ENCODE measurements around the gene UBE2V1.
"Not testable (repeated sequence)": the region's sequence is repeated elsewhere in the genome, so short reads cannot be mapped to it uniquely, and the experiment has no call there.

UBE2V1 gene

DNA sequence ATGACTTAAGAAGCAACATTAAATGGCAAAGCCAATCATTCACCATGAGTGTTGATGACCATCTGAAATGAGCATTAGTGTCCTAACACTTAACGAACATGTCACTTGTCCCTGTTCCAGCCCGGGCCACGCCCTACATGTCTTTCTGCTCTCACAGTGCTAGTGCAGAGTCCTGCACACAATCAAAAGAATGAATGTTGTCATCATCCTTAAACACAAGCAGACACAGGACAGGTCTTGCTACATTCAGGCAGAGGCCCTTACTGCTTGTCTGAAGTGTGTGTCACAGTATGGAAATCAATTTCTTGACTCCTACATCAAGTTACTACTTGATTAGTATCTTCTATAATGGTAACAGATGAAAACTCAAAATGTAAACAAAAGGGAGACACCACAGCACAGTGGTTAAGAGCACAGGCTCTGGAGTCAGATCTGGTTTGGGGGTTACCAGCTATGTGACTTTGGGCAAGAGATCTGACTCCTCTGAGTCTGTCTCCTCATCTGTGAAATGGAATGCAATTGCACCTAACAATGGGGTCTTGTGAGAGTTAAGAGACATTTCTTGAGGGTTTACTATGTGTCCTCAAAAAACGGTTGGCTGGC lies 17.4 kb downstream of the UBE2V1 start:
- no peak for DNase-seq (ENCODE audit: low read depth)

DNA sequence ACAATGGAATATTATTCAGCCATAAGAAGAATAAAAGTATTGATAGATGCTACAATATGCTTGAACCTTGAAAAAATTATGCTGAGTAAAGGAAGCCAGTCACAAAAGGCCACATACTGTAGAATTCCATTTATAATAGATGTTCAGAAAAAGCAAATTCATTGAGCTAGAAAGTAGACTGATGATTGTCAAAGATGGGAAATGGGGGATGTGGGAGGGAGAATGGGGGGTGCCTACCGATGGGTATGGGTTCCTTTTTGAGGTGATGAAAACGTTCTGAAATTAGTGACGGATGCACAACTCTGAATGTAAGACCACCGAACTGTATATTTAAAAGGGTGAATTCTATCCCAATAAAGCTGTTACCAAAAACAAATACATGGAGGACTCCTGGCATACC lies 18.4 kb downstream of the UBE2V1 start:
- DNase-seq (ENCODE audit: low read depth), result no peak

DNA sequence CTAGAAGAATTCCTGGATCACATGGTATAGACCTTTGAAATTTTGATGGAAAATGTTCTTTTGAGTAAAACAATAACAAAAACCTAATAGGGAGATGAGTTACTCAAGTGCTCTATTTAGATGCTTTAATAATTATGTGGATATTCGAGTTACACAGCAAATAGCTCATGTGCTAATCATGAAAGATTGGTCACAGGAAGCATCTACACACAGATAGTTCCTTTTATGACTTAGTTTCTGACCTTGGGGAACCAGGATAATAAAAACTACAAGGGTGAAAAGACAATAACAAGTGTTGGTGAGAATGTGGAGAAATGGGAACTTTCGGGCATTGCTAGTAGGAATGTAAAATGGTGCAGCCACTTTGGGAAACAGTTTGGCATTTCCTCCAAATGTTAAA lies 19.7 kb downstream of the UBE2V1 start:
- no peak for DNase-seq (ENCODE audit: low read depth)

DNA sequence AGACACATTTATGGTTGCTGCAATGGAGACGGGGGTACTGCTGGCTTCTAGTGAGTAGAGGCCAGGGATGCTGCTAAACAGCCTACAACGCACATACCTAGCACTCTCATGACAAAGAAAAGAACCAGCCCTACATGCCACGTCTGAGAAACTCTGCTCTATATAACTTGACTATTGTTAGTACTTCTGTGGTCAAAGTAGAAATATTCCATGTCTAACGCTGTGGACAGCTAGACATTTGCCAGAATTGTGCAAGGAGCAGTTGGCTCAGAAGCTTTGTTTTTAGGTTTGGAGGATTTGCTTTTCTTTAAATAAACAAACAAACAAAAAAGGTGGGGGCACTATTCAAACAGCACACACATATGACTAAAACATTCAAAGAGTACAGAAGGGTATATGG lies 20.5 kb downstream of the UBE2V1 start:
- DNase-seq (ENCODE audit: low read depth), result no peak

DNA sequence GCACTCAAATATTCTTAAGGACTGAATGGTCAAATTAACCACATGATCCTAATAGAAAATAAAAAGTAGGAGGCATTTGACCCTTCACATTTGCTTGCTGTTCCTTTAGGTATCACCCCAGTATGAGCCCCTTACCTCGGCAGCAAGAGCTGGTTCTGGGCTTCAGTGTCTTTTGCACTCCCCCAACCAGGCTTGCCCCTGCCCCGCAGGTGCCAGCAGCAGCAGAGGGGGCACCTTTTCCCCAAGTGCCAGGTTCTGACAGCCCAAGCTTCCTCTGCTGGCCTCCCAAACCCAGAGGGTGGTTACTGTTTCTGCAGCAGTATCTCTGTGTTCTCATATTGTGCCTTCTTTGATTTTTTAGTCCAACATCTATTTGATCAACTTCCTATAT lies 23.2 kb downstream of the UBE2V1 start:
- no peak for DNase-seq (ENCODE audit: low read depth)

DNA sequence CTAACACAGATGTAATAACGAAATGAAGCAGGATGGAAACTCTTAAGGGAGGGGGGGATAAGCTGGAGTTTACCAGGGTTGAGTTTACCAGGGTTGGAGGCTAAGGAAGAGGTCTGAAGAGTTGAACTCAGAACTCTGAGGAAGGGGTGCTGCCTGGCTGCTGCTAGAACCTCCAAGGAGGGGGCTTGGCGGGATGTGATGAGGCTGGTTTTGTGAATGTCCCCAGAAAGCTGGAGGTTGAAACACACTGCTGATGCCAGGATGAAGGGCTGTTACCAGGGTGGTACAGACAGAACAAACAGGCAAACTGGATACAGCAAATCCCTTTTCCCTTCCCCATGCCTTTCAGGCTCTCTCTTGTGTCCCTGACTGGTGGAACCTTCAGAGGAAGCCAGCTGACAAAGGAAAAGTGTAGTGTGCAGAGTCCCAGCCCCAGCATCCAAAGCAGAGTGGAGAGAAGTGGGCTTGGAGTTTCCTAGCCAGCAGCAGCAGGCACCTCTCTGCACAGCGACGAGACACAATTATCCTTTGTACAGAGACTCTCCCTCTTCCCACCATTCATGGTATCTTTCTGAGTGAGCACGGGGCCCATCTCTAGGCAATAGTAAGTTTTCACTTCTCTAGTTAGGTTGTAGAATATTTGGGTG lies 23.7 kb downstream of the UBE2V1 start:
- no peak for DNase-seq (ENCODE audit: low read depth)

DNA sequence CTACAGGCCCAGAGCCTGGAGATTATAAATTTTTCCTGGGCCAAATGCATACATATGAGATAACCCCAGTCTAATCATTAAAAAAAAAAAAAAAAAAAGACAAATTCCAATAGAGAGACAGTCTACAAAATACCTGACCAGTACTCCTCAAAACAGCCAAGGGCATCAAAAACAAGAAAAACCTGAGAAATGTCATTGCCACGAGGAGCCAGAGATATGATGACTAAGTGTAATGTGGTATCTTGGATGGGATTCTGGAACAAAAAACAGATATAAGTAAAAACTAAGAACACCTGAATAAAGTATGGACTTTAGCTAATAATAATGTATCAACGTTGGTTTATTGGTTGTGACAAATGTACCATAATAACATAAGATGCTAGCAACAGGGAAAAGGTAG lies 24.9 kb downstream of the UBE2V1 start:
- no peak for DNase-seq (ENCODE audit: low read depth)

DNA sequence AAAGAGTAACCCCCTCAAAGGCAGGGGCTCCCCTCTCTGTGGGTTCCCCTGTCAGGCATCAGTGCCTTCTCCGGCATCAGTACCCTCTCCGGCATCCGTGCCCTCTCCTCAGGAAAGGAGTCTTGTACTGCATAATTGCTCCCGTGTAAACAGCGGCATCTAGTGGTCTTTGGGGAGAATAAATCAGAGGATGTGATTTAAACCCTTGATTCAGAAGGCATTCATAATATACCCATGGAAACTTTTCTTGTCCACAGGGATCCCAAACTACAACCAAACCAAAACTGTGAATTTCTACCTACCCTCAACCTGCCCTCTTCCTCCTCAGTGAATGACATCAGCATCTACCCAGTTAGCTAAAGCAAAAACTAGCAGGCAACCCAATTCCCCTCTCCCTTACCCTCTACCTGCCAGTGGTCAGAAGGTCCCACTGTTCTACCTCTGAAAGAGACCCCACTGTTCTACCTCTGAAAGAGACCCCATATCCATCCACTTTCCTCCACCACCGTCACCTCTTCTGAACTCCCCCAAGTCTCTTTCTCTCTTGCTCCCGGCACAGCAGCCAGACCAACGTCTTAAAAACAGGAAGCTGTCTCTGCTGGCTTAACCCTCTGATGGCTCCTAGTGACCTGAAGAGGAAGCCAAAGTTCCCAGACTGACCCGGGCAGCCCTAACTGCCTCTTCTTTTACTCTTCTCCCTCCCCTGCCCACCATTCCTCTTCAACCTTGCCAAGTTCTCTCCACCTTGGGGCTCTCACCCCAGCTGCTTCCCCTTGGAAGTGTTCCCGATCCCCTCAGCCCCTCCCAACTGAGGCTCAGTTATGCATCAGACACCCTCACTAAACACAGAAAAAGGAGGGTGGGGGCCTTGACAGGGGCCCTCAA lies 27.2 kb downstream of the UBE2V1 start:
- DNase-seq (ENCODE audit: low read depth), result peak; percentile 49

DNA sequence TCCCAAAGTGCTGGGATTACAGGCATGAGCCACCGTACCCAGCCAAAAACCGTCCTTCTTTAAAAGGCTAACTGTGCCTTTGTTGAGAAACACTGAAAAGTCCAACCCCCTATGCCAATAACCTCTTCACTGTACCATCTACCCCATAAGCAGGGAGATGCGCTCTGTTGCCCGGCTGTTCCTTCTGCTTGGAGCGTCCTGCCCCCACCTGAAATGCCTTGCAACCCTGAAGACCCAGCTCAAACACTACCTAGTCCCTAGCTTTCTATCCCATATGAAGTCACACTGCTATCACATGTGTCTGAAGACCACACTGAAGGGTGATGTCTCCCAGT lies 27.8 kb downstream of the UBE2V1 start:
- no peak for DNase-seq (ENCODE audit: low read depth)

DNA sequence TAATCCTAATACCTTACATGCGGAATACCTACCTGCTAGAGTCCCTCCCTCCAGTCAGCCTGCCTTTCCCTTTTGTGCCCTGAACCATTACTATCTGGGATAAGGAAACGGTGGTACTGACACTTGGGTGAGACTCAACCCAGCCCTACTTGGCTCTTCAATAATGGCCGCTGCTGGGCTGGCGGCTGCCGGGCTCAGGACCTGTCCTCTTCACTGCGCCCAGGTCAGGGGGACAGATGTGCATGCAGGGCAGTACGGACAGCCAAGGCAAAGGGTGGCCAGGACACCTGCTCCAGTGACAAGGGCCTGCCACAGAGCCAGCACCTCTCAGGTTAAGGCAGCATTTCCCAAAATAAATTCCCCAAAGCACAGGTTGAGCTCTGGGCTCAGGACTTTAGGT lies 29.9 kb downstream of the UBE2V1 start:
- DNase-seq (ENCODE audit: low read depth), result no peak

DNA sequence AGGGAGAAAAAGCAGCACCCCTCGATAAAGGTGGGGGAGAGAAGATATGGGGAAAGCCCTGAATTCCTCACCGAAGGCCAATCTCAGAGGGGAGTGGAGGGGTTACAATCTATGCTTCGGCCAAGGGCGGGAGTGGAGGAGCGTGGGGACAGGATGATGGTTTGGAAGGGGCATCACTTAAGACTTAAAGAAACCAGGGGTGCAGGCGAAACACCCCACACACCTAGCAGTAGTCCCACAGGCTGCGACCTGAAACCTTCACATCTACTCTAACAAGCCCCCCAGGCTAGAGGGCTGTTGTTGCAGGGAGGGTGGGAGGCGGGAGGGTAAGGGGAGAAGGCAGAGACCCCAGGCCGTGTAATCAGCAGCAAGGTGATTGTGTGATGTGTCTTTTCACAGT lies 30.9 kb downstream of the UBE2V1 start:
- DNase-seq (ENCODE audit: low read depth), result not testable (repeated sequence)

DNA sequence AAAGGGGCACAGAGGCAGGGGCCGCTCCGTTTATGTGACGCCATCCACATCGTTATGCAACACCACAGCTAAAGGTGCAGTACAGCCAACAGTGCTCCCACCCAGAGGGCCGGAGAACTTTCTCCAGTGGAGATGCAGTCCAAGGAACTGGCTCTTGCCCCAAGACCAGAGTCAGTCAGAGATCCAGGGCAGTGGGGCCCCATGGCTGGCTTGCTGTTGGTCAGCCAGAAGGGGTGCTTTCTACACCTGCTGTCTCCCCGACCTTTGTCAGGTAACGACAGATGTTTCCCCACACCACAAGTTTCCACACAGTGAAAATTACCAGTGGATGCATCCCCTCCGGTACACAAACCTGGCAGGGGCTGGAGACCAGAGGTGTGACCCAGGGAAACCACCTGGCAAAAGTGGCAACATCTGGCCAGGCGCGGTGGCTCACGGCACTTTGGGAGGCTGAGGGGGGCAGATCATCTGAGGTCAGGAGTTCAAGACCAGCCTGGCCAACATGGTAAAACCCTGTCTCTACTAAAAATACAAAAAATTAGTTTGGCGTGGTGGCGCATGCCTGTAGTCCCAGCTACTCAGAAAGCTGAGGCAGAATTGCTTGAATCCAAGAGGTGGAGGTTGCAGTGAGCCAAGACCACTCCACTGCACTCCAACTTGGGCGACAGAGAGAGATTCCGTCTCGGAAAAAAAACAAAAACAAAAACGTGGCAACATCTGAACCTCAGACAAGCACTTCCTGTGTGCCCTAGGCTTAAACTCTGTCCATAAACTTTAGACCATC lies 34.9 kb downstream of the UBE2V1 start:
- DNase-seq (ENCODE audit: low read depth), result no peak

DNA sequence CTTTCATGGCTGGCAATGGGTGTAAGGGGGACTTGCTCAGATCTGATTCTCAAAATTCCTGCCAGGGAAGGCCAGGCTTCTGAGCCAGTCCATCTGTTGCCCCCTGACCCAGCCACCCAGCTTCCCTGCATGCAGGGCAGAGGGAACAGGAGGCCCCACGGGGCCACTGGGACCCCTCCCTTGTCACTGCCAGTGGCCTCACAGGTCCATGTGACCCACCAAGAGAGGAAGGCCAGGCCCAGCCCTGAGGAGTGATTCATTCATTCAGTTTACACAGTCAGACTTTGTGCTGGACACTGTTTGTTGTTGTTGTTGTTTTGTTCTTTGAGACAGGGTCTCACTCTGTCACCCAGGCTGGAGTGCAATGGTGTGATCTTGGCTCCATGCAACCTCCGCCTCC lies 39.5 kb downstream of the UBE2V1 start:
- DNase-seq (ENCODE audit: low read depth), result no peak

DNA sequence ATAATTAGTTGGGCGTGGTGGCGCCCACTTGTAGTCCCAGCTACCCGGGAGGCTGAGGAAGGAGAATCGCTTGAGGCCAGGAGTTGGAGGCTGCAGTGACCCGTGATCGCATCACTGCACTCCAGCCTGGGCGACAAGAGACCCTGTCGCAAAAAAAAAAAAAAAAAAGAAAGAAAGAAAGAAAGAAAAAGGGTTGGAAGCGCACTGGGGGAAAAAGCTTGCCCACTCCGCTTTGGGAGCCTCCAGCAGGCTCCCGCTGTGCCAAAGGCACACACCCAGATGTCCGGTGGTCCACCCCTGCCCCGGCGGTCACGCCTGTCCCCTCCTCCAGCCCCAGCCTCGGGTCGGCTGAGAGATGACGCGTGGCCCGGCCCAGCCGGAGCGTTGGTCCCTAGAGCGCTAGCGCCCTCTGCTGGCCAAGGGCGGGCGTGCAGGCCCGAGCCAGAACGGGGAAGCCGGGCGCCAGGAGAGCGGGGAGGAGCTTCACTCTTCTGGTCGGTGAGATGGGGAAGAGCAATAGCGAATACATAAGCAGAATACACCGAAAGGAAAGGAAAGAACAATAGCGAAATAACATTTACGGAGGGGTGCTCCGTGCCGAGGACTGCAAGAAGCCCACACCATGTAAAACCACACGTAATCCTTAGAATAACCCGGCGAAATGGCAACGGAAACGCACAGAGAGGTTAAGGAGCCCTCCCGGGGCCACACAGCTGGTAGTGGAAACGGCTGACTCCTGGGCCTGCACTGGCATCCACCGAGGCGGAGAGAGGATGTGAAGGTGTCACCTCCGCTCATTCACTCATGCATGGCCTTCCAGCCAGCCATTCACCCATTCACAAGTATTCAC lies 41.7 kb downstream of the UBE2V1 start:
- DNase-seq (ENCODE audit: low read depth), result peak; percentile 55

DNA sequence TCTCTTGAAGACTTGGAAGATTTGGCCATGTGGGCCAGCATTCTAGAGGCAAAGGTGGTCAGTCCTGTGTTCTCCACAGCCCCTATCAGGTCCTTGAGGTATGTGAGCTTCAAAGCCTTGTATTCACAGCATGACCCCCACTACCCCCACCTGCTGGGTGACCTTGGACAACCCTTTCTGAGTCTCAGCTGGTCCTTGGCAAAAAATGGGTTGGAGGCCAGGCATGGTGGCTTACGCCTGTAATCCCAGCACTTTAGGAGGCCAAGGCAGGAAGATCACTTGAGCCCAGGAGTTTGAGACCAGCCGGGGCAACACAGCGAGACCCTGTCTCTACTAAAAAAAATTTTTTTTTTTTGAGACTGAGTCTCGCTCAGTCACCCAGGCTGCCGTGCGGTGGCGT lies 42.6 kb downstream of the UBE2V1 start:
- no peak for DNase-seq (ENCODE audit: low read depth)

DNA sequence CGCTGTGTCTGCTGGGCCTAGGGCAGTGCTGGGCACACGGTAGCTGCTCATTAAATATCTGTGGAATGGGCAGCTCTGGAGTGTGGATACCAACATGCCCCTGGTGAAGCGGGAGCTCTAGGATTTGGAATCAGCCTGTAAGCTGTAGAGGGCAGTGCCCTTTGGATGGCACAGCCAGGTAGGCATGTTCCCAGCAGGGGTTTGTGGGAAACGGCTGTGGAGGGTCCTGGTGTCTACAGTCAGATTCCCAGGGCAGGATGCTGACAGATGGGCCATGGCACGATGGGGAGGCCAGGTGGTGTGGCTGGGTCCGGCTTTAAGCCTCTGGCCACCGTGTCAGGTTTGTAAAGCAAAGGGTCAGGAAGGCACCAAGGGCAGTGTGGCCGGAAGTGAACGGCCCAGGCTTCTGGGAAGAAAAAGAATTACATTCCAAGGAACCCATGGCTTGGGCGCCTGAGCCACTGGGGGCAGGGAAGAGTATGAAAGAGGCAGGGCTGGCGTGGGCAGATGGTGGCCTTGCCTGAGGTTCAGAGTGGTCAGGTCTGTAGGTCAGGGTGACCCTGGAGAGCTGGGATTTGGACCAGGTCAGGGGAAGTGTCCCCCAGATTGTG lies 44.8 kb downstream of the UBE2V1 start:
- DNase-seq (ENCODE audit: low read depth), result no peak

DNA sequence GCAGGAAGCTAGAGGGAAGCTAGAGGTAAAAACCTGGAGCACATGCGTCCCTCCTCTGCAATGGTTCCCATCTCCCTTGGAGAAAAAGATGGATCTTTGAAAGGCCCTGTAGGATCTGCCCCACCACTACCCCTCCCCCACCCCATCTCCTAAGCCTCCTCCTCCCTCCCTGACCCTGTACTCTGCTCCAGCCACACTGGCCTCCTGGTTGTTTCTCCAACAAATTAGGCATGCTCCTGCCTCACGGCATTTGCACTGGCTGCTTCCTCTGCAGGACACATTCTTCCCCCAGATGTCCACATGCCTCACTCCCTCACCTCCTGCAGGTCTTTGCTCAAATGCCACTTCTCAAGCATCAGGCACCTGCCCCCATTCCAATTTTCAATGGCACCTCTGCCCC lies 45.5 kb downstream of the UBE2V1 start:
- no peak for DNase-seq (ENCODE audit: low read depth)

DNA sequence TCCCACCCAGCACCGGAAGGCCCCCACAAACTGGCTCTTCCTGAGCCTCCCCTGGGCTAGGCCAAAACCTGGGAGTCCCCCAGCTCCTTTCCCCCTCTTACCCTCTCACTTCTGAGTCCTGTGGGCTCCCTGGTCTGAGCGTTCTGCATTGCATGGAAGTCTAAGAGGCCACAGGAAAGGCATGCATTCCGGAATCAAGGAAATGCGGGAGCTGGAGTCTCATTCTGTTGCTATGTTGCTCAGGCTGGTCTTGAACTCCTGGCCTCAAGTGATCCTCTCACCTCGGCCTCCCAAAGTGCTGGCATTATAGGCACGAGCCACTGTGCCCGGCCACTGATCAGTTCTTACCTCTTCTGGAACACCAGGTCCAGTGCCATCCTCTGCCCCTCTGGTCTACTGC lies 45.9 kb downstream of the UBE2V1 start:
- no peak for DNase-seq (ENCODE audit: low read depth)

DNA sequence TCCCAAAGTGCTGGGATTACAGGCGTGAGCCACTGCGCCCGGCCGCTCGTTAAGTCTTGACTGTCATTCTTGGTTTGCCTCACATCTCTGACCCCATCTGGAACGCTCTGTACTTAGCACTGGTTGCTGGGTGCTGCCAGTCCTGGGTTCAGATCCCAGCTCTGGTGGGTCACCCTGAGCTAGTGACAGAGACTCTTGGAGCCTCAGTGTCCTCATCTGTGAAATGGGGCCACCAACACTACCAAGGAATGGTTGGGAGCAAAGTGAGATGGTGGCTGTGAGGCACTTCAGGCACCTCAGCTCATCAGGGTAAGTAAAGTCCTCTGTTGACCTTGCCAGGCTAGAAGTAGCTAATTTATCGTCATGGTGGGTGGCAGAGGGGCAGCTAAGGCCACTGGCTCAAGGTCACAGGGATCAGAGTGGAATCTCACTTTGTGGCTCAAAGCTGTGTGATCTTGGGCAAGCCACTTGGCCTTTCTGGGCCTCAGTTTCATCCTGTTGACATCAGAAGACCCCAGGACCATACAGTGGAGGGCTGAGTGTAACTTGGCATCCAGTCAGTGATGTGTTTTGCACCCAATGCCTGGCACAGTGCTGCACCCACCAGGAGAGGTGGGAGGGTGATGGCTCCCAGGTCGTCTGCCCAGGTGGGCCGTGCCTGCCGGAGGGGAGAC lies 46.7 kb downstream of the UBE2V1 start:
- no peak for DNase-seq (ENCODE audit: low read depth)

DNA sequence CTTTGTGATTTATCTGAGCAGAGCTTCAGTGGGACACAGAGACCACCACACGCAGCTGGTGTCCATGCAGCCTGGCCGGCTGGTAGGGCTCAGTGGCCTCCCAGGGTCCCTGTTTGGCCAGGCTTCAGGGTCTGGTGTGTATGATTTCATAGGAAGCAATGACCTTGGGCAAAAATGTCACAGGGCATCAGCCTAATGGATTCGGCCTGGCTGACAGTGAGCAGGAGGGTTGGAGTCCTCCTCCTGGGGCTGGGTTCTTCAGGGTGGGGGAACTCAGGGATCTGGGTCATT lies 47.7 kb downstream of the UBE2V1 start:
- DNase-seq (ENCODE audit: low read depth), result no peak

DNA sequence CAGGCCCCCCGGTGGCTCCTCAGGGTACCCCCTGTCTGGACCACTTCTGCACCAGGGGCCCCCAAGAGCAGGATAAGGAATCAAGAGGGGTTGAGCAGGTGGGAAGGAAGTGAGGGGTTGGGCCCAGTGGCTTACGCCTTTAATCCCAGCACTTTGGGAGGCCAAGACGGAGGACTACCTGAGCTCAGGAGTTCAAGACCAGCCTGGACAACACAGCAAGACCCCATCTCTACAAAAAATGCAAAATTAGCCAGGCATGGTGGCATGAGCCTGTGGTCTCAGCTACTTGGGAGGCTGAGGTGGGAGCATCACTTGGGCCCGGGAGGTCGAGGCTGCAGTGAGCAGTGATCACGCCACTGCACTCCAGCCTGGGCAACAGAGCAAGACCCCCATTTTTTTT lies 49.2 kb downstream of the UBE2V1 start:
- not testable (repeated sequence) for DNase-seq (ENCODE audit: low read depth)

All from stromal cell of bone marrow (primary cell).